ENCODE data around the gene BRIP1. TPM values are rescaled to one million over a fixed set of nuclear protein-coding genes. Genes with fewer than 3 reads are reported as not detected.
"Not testable (repeated sequence)": the region's sequence is repeated elsewhere in the genome, so short reads cannot be mapped to it uniquely, and the experiment has no call there.

BRIP1 gene
- total and polyA plus RNA-seq, 10 of the 15 experiments (the other 5 are each of a cell fraction or from before 2014, with no cell fraction given), result 4.0 to 24.2 (median 12.8) TPM

- H3K36me3 ChIP-seq (ENCODE audit: control insufficient read depth in 2 of 2, insufficient read depth in 2 of 2, low read length in 1 of 2); H3K9ac ChIP-seq (ENCODE audit: control insufficient read depth, insufficient read depth, low read length); H3K4me1 ChIP-seq (ENCODE audit: control insufficient read depth, insufficient read depth, low read length); BruUV-seq (replicated peaks); ATAC-seq; H3K79me2 ChIP-seq (ENCODE audit: control insufficient read depth, insufficient read depth, low read length); RAD21 ChIA-PET (ENCODE audit: unreplicated experiment); in situ Hi-C loops (cut with MboI); intact Hi-C loops (cut with micrococcal nuclease; ENCODE audit: unreplicated experiment); H4K20me1 ChIP-seq (ENCODE audit: control insufficient read depth, insufficient read depth); H3K27me3 ChIP-seq (replicated peaks in 1 of 2; ENCODE audit: control insufficient read depth in 2 of 2, insufficient read depth in 2 of 2, low read length in 1 of 2); DNase-seq (ENCODE audit: low read depth, low spot score); H2AFZ ChIP-seq (ENCODE audit: control insufficient read depth, low read depth, low read length); POLR2A ChIA-PET; H3K4me3 ChIP-seq; H3K27ac ChIP-seq (ENCODE audit: control insufficient read depth, insufficient read depth); H3K4me2 ChIP-seq (ENCODE audit: control insufficient read depth, insufficient read depth); FAIRE-seq; H3K9me3 ChIP-seq (replicated peaks; ENCODE audit: control insufficient read depth, insufficient read depth, low read length): not testable (repeated sequence)
- ChIA-PET CTCF (interaction anchor here (1.9 kb wide), 1 partner anchor 164 kb away, joined by 6 read pairs; no protein-coding TSS in a partner anchor), SMC1A (ENCODE audit: uncharacterized antibody, unreplicated experiment) (interaction anchor here (1.3 to 1.7 kb wide), 2 partner anchors 10 to 25 kb away, joined by 3 to 5 read pairs; no protein-coding TSS in a partner anchor)
- TF ChIP-seq ETV6 (conservative IDR thresholded peaks at IDR 0.05 in 1 of 2, IDR thresholded peaks at IDR 0.05 in 1 of 2; ENCODE audit: borderline replicate concordance in 1 of 2, low read depth in 1 of 2), result peak in 1 of 2 experiments; percentile 52; a peak in 1 of 4 replicates
- 82% methylated on average over 16 of the region's 16 CpGs for WGBS (ENCODE audit: insufficient coverage, insufficient replicate concordance, low lambda C conversion rate, missing lambda C conversion rate)
Observed at GRCh38 chr17:61673019-61673897, 190.1 kb downstream of the BRIP1 start.

- 0% methylated on average over 1 of the region's 1 CpG for WGBS (ENCODE audit: insufficient coverage, insufficient replicate concordance, low lambda C conversion rate, missing lambda C conversion rate)
- CTCF ChIA-PET, result interaction anchor here (1.9 kb wide), 1 partner anchor 165 kb away, joined by 6 read pairs; no protein-coding TSS in a partner anchor
- ATAC-seq, result no peak
Observed at GRCh38 chr17:61672140-61672539, 191.2 kb downstream of the BRIP1 start.

More at GRCh38 chr17:61672140-61672539, 191.2 kb downstream of the BRIP1 start:
- Histone ChIP-seq H3K9me3 (replicated peaks; ENCODE audit: control insufficient read depth, insufficient read depth, low read length) (no peaks in the 10 kb centered on the region), H2AFZ (ENCODE audit: control insufficient read depth, low read depth, low read length) (no peak overlapping the region), H3K36me3 (ENCODE audit: control insufficient read depth in 2 of 2, insufficient read depth in 2 of 2, low read length in 1 of 2) (no peaks in the 10 kb centered on the region), H3K27me3 (replicated peaks in 1 of 2; ENCODE audit: control insufficient read depth in 2 of 2, insufficient read depth in 2 of 2, low read length in 1 of 2) (no peaks in the 10 kb centered on the region), H3K9ac (ENCODE audit: control insufficient read depth, insufficient read depth, low read length) (no peak overlapping the region), H3K4me3 (no peak overlapping the region), H3K4me2 (ENCODE audit: control insufficient read depth, insufficient read depth) (no peak overlapping the region), H3K4me1 (ENCODE audit: control insufficient read depth, insufficient read depth, low read length) (no peaks in the 10 kb centered on the region; the same call in 1 of the 2 replicates), H3K27ac (ENCODE audit: control insufficient read depth, insufficient read depth) (no peak overlapping the region), H3K79me2 (ENCODE audit: control insufficient read depth, insufficient read depth, low read length) (no peaks in the 10 kb centered on the region), H4K20me1 (ENCODE audit: control insufficient read depth, insufficient read depth) (no peaks in the 10 kb centered on the region)
- ChIA-PET SMC1A (ENCODE audit: uncharacterized antibody, unreplicated experiment) (interaction anchor here (1.3 to 1.7 kb wide), 2 partner anchors 9 to 27 kb away, joined by 3 to 5 read pairs; no protein-coding TSS in a partner anchor), RAD21 (ENCODE audit: unreplicated experiment) (no interaction called here), POLR2A (interaction anchor here (0.6 kb wide), 1 partner anchor 263 kb away, joined by 5 read pairs; no protein-coding TSS in a partner anchor)
- in situ Hi-C loops (cut with MboI) (no loop called here), intact Hi-C loops (cut with micrococcal nuclease; ENCODE audit: unreplicated experiment) (no loop called here)
- no TSS peak for BruUV-seq (replicated peaks)
- TF ChIP-seq ZZZ3 (IDR thresholded peaks at IDR 0.05; ENCODE audit: control insufficient read depth, insufficient read length, low read depth), result no peak
- peak; percentile 53; the same call in 1 of the 2 replicates for TF ChIP-seq NFXL1 (IDR thresholded peaks at IDR 0.05; ENCODE audit: borderline replicate concordance)
- FAIRE-seq (no peak), DNase-seq (ENCODE audit: low read depth, low spot score) (no peak)
